ENCODE measurements around the gene CGB2. TPM values are rescaled to one million over a fixed set of nuclear protein-coding genes. Genes with fewer than 3 reads are reported as not detected.

CGB2 gene
- total and polyA plus RNA-seq, 2 donors from 2014 or later: not detected

- DNase-seq: no peak
- peaks cover 2% of the 10 kb centered on the region for H3K27me3 ChIP-seq (ENCODE audit: control insufficient read depth, insufficient read depth, low read length)
- no peak for TF ChIP-seq CTCF (IDR thresholded peaks at IDR 0.05; ENCODE audit: borderline replicate concordance, extremely low read depth, insufficient read depth)
- no peaks in the 10 kb centered on the region for H3K4me1 ChIP-seq (ENCODE audit: control insufficient read depth in 2 of 3, insufficient read depth in 2 of 3, low read depth in 1 of 3, low read length in 3 of 3)
- H3K9ac ChIP-seq (ENCODE audit: low read length in 3 of 3): no peak overlapping the region
- H3K4me3 ChIP-seq (ENCODE audit: low read length in 3 of 3): no peak overlapping the region
- H3K9me3 ChIP-seq (ENCODE audit: control insufficient read depth in 2 of 3, insufficient read depth in 1 of 3, low read length in 3 of 3): no peaks in the 10 kb centered on the region
- H3K27ac ChIP-seq (ENCODE audit: low read depth in 2 of 2, low read length in 2 of 2): no peak overlapping the region
- intact Hi-C loops (cut with DNase I): no loop called here
- H3K36me3 ChIP-seq (ENCODE audit: control insufficient read depth in 2 of 3, insufficient read depth in 3 of 3, low read length in 3 of 3): no peaks in the 10 kb centered on the region
- FAIRE-seq: no peak
Observed at GRCh38 chr19:49064029-49064629, 32.4 kb downstream of the CGB2 start.

GRCh38 chr19:49064768-49065611 lies 33.3 kb downstream of the CGB2 start, which contains the start of gene NTF4:
NTF4 (minus strand) TSS chr19:49064818; CDS start chr19:49061997, 2,821 bp downstream.
- H3K9ac ChIP-seq (ENCODE audit: low read length in 3 of 3): no peak within 1 kb of the TSS
- no peak within 1 kb of the TSS for H3K27ac ChIP-seq (ENCODE audit: low read depth in 2 of 2, low read length in 2 of 2)
- FAIRE-seq (no peak), DNase-seq (peak; percentile 76 to 89 (median 86))
- no peaks in the 10 kb centered on the region for H3K9me3 ChIP-seq (ENCODE audit: control insufficient read depth in 2 of 3, insufficient read depth in 1 of 3, low read length in 3 of 3)
- no peak for TF ChIP-seq CTCF (IDR thresholded peaks at IDR 0.05; ENCODE audit: borderline replicate concordance, extremely low read depth, insufficient read depth)
- H3K36me3 ChIP-seq (ENCODE audit: control insufficient read depth in 2 of 3, insufficient read depth in 3 of 3, low read length in 3 of 3): no peaks in the 10 kb centered on the region
- H3K4me3 ChIP-seq (ENCODE audit: low read length in 3 of 3): no peak within 1 kb of the TSS
- intact Hi-C loops (cut with DNase I): no loop called here
- H3K4me1 ChIP-seq (ENCODE audit: control insufficient read depth in 2 of 3, insufficient read depth in 2 of 3, low read depth in 1 of 3, low read length in 3 of 3): no peaks in the 10 kb centered on the region
- peaks cover 2% of the 10 kb centered on the region for H3K27me3 ChIP-seq (ENCODE audit: control insufficient read depth, insufficient read depth, low read length)

GRCh38 chr19:49065905-49066512 lies 34.3 kb downstream of the CGB2 start:
- FAIRE-seq (no peak), DNase-seq (peak in 1 of 5 donors; percentile 57)
- Histone ChIP-seq H3K4me1 (ENCODE audit: control insufficient read depth in 2 of 3, insufficient read depth in 2 of 3, low read depth in 1 of 3, low read length in 3 of 3) (no peaks in the 10 kb centered on the region), H3K27ac (ENCODE audit: low read depth in 2 of 2, low read length in 2 of 2) (no peak overlapping the region), H3K9me3 (ENCODE audit: control insufficient read depth in 2 of 3, insufficient read depth in 1 of 3, low read length in 3 of 3) (no peaks in the 10 kb centered on the region), H3K4me3 (ENCODE audit: low read length in 3 of 3) (no peak overlapping the region), H3K36me3 (ENCODE audit: control insufficient read depth in 2 of 3, insufficient read depth in 3 of 3, low read length in 3 of 3) (no peaks in the 10 kb centered on the region), H3K9ac (ENCODE audit: low read length in 3 of 3) (no peak overlapping the region), H3K27me3 (ENCODE audit: control insufficient read depth, insufficient read depth, low read length) (peaks cover 2% of the 10 kb centered on the region)
- intact Hi-C loops (cut with DNase I): no loop called here
- no peak for TF ChIP-seq CTCF (IDR thresholded peaks at IDR 0.05; ENCODE audit: borderline replicate concordance, extremely low read depth, insufficient read depth)

Data from kidney (tissue), 14 donors.